ENCODE data around the gene MAP3K19. TPM values are rescaled to one million over a fixed set of nuclear protein-coding genes. Genes with fewer than 3 reads are reported as not detected.

Gene MAP3K19
- total RNA-seq: not detected
- not detected for polyA plus RNA-seq
- long read RNA-seq, donor 1: 0 reads
- long read RNA-seq, donor 2: 0 reads
- long read RNA-seq, donor 3: 0 reads

GRCh38 chr2:135047300-135047699, at the start of gene MAP3K19:
Gene MAP3K19, minus strand, starts transcription at chr2:135047447. Its CDS starts 22,800 bp downstream, at chr2:135024647.
- DNase-seq (no peak), ATAC-seq (no peak)
- Histone ChIP-seq H3K4me1 (peaks cover 0 to 13% (median 2%) of the 10 kb centered on the region in 12 donors), H3K27ac (no peak within 1 kb of the TSS), H3K9me3 (no peaks in the 10 kb centered on the region), H3K36me3 (no peaks in the 10 kb centered on the region), H3K4me3 (no peak within 1 kb of the TSS), H3K27me3 (peaks cover 0 to 3% (median 0%) of the 10 kb centered on the region in 9 donors)
- TF ChIP-seq POLR2A (IDR thresholded peaks at IDR 0.05): no peak
- no peak for TF ChIP-seq CTCF (IDR thresholded peaks at IDR 0.05)
- intact Hi-C loops (cut with DNase I): no loop called here

- DNase-seq: no peak
- H3K9me3 ChIP-seq: no peaks in the 10 kb centered on the region
- peaks cover 0 to 47% (median 36%) of the 10 kb centered on the region in 9 donors for H3K36me3 ChIP-seq
- TF ChIP-seq CTCF (IDR thresholded peaks at IDR 0.05): no peak
- WGBS, 4 donors: 73 to 75% (median 73%) methylated on average over 4 of the region's 4 CpGs
- peaks cover 0 to 15% (median 2%) of the 10 kb centered on the region in 12 donors for H3K4me1 ChIP-seq
- intact Hi-C loops (cut with DNase I): no loop called here
- H3K27me3 ChIP-seq: no peaks in the 10 kb centered on the region
- no peak overlapping the region for H3K4me3 ChIP-seq
- ATAC-seq: no peak
- H3K27ac ChIP-seq: no peak overlapping the region
Measured at GRCh38 chr2:135096665-135097446, 49.6 kb upstream of the MAP3K19 start.

- no peak for TF ChIP-seq POLR2A (IDR thresholded peaks at IDR 0.05)
- no peak for TF ChIP-seq CTCF (IDR thresholded peaks at IDR 0.05)
- no peak overlapping the region for H3K27ac ChIP-seq
- H3K36me3 ChIP-seq: peaks cover 0 to 49% (median 36%) of the 10 kb centered on the region in 9 donors
- intact Hi-C loops (cut with DNase I): no loop called here
- no peaks in the 10 kb centered on the region for H3K9me3 ChIP-seq
- WGBS, 4 donors: 98 to 99% (median 98%) methylated on average over 3 of the region's 3 CpGs
- peaks cover 0 to 10% (median under 1%) of the 10 kb centered on the region in 12 donors for H3K4me1 ChIP-seq
- no peak overlapping the region for H3K4me3 ChIP-seq
- no peaks in the 10 kb centered on the region for H3K27me3 ChIP-seq
- DNase-seq (no peak), ATAC-seq (no peak)
Measured at GRCh38 chr2:135095591-135095990, 48.3 kb upstream of the MAP3K19 start.

- Histone ChIP-seq H3K4me1 (peaks cover 0 to under 1% (median 0%) of the 10 kb centered on the region in 12 donors), H3K36me3 (peaks cover 0 to 49% (median 36%) of the 10 kb centered on the region in 9 donors), H3K9me3 (peaks cover 0 to 4% (median 0%) of the 10 kb centered on the region in 12 donors), H3K27me3 (no peaks in the 10 kb centered on the region), H3K4me3 (no peak overlapping the region), H3K27ac (no peak overlapping the region)
- intact Hi-C loops (cut with DNase I): no loop called here
- DNase-seq (no peak), ATAC-seq (no peak)
- WGBS, 4 donors: 73 to 89% (median 85%) methylated on average over 2 of the region's 2 CpGs
- TF ChIP-seq POLR2A (IDR thresholded peaks at IDR 0.05) (no peak), CTCF (IDR thresholded peaks at IDR 0.05) (no peak)
Measured at GRCh38 chr2:135094508-135094907, 47.3 kb upstream of the MAP3K19 start.

Data from heart left ventricle (tissue), 16 donors.